PC-9 (cell line): ENCODE measurements around the gene CTDSP1.

Experiments used
- EZH2 ChIP-seq: fragments of 200-600 bp; sonication (generic); IDR thresholded peaks from 2 replicates; pipeline ENCODE4 v1.8.0; 2017; ENCODE audit warnings: antibody characterized with exemption, low read depth
- TF ChIP-seq, protein P1 (sequence below): fragments of 200-600 bp; sonication (generic); conservative IDR thresholded peaks from 2 replicates; pipeline ENCODE4 v1.6.1; 2017; ENCODE audit warnings: mixed run types, antibody characterized with exemption, mild to moderate bottlenecking, moderate library complexity

DNA sequence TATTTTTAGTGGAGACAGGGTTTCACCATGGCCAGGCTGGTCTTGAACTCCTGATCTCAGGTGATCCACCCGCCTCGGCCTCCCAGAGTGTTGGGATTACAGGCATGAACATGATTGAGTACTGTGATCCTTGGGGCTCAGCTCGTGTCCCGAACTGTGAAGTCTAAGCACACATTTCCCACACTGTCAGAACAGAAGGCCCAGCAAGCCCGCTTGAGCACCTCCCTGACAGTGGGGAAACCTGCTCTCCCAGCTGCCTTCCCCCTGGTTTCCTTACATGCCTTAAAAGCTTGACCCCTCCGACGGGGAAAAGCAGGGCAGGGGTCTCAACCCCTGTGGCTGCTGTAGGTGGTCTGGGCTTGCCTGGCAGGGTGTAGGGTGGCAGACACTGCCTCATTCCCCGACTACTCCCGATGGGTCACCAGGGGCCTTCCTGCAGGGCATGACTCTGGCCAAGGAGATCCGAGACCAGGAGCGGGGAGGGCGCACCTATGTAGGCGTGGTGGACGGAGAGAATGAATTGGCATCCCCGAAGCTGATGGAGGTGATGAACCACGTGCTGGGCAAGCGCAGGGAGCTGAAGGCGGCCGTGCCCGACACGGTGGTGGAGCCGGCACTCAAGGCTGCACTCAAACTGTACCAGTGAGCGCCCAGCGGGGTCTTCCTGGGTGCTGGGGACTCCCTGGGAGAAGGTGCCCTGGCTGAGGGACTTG is 29.3 kb downstream of the CTDSP1 start:
- TF ChIP-seq, protein P1, sequence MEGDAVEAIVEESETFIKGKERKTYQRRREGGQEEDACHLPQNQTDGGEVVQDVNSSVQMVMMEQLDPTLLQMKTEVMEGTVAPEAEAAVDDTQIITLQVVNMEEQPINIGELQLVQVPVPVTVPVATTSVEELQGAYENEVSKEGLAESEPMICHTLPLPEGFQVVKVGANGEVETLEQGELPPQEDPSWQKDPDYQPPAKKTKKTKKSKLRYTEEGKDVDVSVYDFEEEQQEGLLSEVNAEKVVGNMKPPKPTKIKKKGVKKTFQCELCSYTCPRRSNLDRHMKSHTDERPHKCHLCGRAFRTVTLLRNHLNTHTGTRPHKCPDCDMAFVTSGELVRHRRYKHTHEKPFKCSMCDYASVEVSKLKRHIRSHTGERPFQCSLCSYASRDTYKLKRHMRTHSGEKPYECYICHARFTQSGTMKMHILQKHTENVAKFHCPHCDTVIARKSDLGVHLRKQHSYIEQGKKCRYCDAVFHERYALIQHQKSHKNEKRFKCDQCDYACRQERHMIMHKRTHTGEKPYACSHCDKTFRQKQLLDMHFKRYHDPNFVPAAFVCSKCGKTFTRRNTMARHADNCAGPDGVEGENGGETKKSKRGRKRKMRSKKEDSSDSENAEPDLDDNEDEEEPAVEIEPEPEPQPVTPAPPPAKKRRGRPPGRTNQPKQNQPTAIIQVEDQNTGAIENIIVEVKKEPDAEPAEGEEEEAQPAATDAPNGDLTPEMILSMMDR, result no peak
- TF ChIP-seq EZH2, result no peak
